Neural cell (in vitro differentiated cells): ENCODE results near the gene KIF21B. TPM values are rescaled to one million over a fixed set of nuclear protein-coding genes. Genes with fewer than 3 reads are reported as not detected.

ENCODE experiments used
- H2AFZ ChIP-seq: fragments of 200-600, 300-800 bp; sonication (generic), shearing (Covaris generic); 2 replicates; pipeline ENCODE4 v1.6.0; 2014; ENCODE audit warnings: low read depth, mild to moderate bottlenecking, antibody characterized with exemption, low read length, moderate library complexity
- H3F3A ChIP-seq: fragments of 200-600 bp; shearing (Covaris generic); 2 replicates; pipeline ENCODE4 v1.6.1; 2016; ENCODE audit warnings: mild to moderate bottlenecking, moderate library complexity, mixed read lengths, antibody characterized with exemption, low read length; ENCODE audit not compliant: insufficient read depth, poor library complexity, severe bottlenecking
- H3K27ac ChIP-seq: fragments of 200-600, 300-800 bp; sonication (generic), shearing (Covaris generic); 2 replicates; pipeline ENCODE4 v1.5.1; 2014; ENCODE audit warnings: mild to moderate bottlenecking, low read length, moderate library complexity
- H3K27me3 ChIP-seq: fragments of 300-800, 200-600 bp; sonication (generic), shearing (Covaris generic); 2 replicates; pipeline ENCODE4 v1.6.0; 2014; ENCODE audit warnings: mild to moderate bottlenecking, low read depth, low read length, moderate library complexity; ENCODE audit not compliant: insufficient read depth
- H3K36me3 ChIP-seq: fragments of 300-800, 200-600 bp; sonication (generic), shearing (Covaris generic); 2 replicates; pipeline ENCODE4 v1.5.1; 2014; ENCODE audit warnings: mild to moderate bottlenecking, antibody characterized with exemption, low read length, moderate library complexity; ENCODE audit not compliant: insufficient read depth
- H3K4me2 ChIP-seq: fragments of 300-800, 200-600 bp; sonication (generic), shearing (Covaris generic); 2 replicates; pipeline ENCODE4 v1.6.0; 2014; ENCODE audit warnings: mild to moderate bottlenecking, low read length
- H3K4me3 ChIP-seq: fragments of 300-800, 200-600 bp; sonication (generic), shearing (Covaris generic); 2 replicates; pipeline ENCODE4 v1.5.1; 2014; ENCODE audit warnings: mild to moderate bottlenecking, low read length, moderate library complexity
- H3K79me2 ChIP-seq: fragments of 200-600 bp; shearing (Covaris generic); replicated peaks from 2 replicates; pipeline ENCODE4 v1.6.0; 2014; ENCODE audit warnings: mild to moderate bottlenecking, low read length, moderate library complexity; ENCODE audit not compliant: insufficient read depth
- H3K9ac ChIP-seq: fragments of 300-800, 200-600 bp; sonication (generic), shearing (Covaris generic); 2 replicates; pipeline ENCODE4 v1.6.1; 2016; ENCODE audit warnings: mild to moderate bottlenecking, low read length, mixed read lengths
- H3K9me2 ChIP-seq: fragments of 200-600 bp; shearing (Covaris generic); 2 replicates; pipeline ENCODE4 v1.6.1; 2016; ENCODE audit warnings: mild to moderate bottlenecking, low read length, mixed read lengths; ENCODE audit not compliant: insufficient read depth
- H3K9me3 ChIP-seq: fragments of 200-600, 300-800 bp; sonication (generic), shearing (Covaris generic); 2 replicates; pipeline ENCODE4 v1.6.1; 2016; ENCODE audit warnings: mild to moderate bottlenecking, mixed run types, low read length, moderate library complexity, mixed read lengths
- H4K20me1 ChIP-seq: fragments of 200-600 bp; shearing (Covaris generic); 2 replicates; pipeline ENCODE4 v1.6.1; 2016; ENCODE audit warnings: mild to moderate bottlenecking, mixed run types; ENCODE audit not compliant: insufficient read depth
- CTCF ChIP-seq: fragments of 450-650 bp; IDR thresholded peaks from 2 replicates; pipeline ENCODE4 v1.5.1; 2014; ENCODE audit warnings: antibody characterized with exemption, mild to moderate bottlenecking, moderate library complexity; ENCODE audit not compliant: poor library complexity, severe bottlenecking
- EP300 ChIP-seq: fragments of 450-650 bp; conservative IDR thresholded peaks from 2 replicates; pipeline ENCODE4 v1.6.1; 2014; ENCODE audit warnings: antibody characterized with exemption, mild to moderate bottlenecking, moderate library complexity; ENCODE audit not compliant: poor library complexity, severe bottlenecking
- EZH2 ChIP-seq: fragments of 200-600, 300-800 bp; shearing (Covaris generic), sonication (generic); IDR thresholded peaks from 2 replicates; pipeline ENCODE4 v1.6.1; 2014; ENCODE audit warnings: antibody characterized with exemption, low read length, borderline replicate concordance, mild to moderate bottlenecking; ENCODE audit not compliant: insufficient read depth, poor library complexity, severe bottlenecking
- MXI1 ChIP-seq: fragments of 450-650 bp; conservative IDR thresholded peaks from 2 replicates; pipeline ENCODE4 v1.6.1; 2014; ENCODE audit warnings: antibody characterized with exemption, mild to moderate bottlenecking; ENCODE audit not compliant: poor library complexity, severe bottlenecking
- POLR2AphosphoS5 ChIP-seq: IDR thresholded peaks from 2 replicates; pipeline ENCODE4 v1.6.1; 2012
- RAD21 ChIP-seq: fragments of 450-650 bp; conservative IDR thresholded peaks from 2 replicates; pipeline ENCODE4 v1.6.1; 2014; ENCODE audit warnings: antibody characterized with exemption, mild to moderate bottlenecking, moderate library complexity
- REST ChIP-seq: IDR thresholded peaks from 2 replicates; pipeline ENCODE4 v1.6.1; 2012; ENCODE audit warnings: borderline replicate concordance
- SMC3 ChIP-seq: fragments of 450-650 bp; conservative IDR thresholded peaks from 2 replicates; pipeline ENCODE4 v1.6.1; 2014; ENCODE audit warnings: antibody characterized with exemption, mild to moderate bottlenecking, moderate library complexity; ENCODE audit not compliant: poor library complexity
- TAF1 ChIP-seq: IDR thresholded peaks from 2 replicates; pipeline ENCODE4 v1.6.1; 2012; ENCODE audit warnings: low read depth
- polyA plus RNA-seq: library from polyadenylated mRNA; depleted of rRNA; stranded (reverse); fragments of >200 nt; gene quantifications from 2 replicates; pipeline ENCODE4 v1.2.3, GENCODE V29; 2014

The KIF21B gene
- polyA plus RNA-seq, 1 donor from 2014 or later, result 53.7 TPM

GRCh38 chr1:200923601-200924000, 99.9 kb downstream of the KIF21B start:
- H3K36me3 ChIP-seq, result no peaks in the 10 kb centered on the region
- no peaks in the 10 kb centered on the region for H3K9me3 ChIP-seq
- no peak overlapping the region for H2AFZ ChIP-seq
- no peaks in the 10 kb centered on the region for H4K20me1 ChIP-seq
- no peak overlapping the region for H3K9ac ChIP-seq
- H3K27ac ChIP-seq, result no peak overlapping the region
- no peaks in the 10 kb centered on the region for H3K27me3 ChIP-seq
- TF ChIP-seq EP300 (no peak), CTCF (no peak), EZH2 (no peak), RAD21 (no peak), POLR2AphosphoS5 (no peak), MXI1 (no peak), REST (no peak), SMC3 (no peak), TAF1 (no peak)
- H3F3A ChIP-seq, result no peaks in the 10 kb centered on the region
- no peaks in the 10 kb centered on the region for H3K9me2 ChIP-seq
- H3K79me2 ChIP-seq, result no peaks in the 10 kb centered on the region
- H3K4me2 ChIP-seq, result no peak overlapping the region
- no peak overlapping the region for H3K4me3 ChIP-seq

GRCh38 chr1:200922406-200922805, 101.1 kb downstream of the KIF21B start:
- TF ChIP-seq SMC3 (no peak), MXI1 (no peak), REST (no peak), TAF1 (no peak)
- no peak overlapping the region for H3K4me2 ChIP-seq
- no peak overlapping the region for H3K9ac ChIP-seq
- H4K20me1 ChIP-seq, result no peaks in the 10 kb centered on the region
- H3F3A ChIP-seq, result no peaks in the 10 kb centered on the region
- H3K27ac ChIP-seq, result no peak overlapping the region
- no peaks in the 10 kb centered on the region for H3K9me3 ChIP-seq
- H3K9me2 ChIP-seq, result no peaks in the 10 kb centered on the region
- H2AFZ ChIP-seq, result no peak overlapping the region
- no peaks in the 10 kb centered on the region for H3K36me3 ChIP-seq
- H3K79me2 ChIP-seq, result no peaks in the 10 kb centered on the region
- no peaks in the 10 kb centered on the region for H3K27me3 ChIP-seq
- H3K4me3 ChIP-seq, result no peak overlapping the region
